ENCODE results near the gene GABRB1.
A peak's percentile ranks its signal among the peaks of the same experiment; 100 is the strongest.

DNA sequence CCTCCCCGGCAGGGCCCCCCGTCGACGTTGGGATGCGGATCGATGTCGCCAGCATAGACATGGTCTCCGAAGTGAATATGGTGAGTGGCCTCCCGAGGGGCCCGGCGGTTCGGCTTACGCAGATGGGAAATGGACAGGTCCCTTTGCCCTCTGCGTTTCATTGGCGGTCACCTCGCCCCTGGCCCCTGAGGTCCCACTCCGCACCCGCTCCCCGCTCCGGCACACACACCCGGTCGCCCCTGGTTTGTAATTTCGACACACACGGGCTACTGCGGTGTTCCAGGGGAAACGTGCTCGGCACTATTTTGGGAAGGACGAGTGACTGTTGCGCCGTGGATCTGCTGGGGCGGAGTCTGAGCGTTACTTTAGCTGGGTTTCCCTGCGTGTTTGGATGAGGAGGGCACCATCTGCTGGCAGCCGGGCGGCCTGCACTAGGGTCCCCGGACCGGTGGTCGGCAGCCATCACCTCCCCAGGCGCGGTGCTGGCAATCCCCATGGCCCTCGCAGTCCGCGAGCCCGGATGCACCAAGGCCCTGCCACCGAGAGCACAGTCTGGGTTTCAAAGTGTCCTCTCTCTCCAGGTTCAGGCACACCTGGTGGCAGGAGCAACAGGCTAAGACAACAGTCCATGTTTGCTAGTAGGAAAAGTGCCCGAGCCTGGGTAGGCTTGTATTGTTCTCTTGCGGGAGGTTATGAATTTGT lies 1.2 kb downstream of the GABRB1 start:
- TF ChIP-seq CTCF (IDR thresholded peaks at IDR 0.05; ENCODE audit: borderline replicate concordance, extremely low read depth, low read length, poor library complexity, severe bottlenecking) (peak; percentile 33), EZH2 (IDR thresholded peaks at IDR 0.05; ENCODE audit: borderline replicate concordance, low read depth, low read length, severe bottlenecking) (no peak)

All from DND-41 (cell line).